Measurements from ENCODE around the gene ARIH1.

Gene ARIH1

GRCh38 chr15:72538931-72539330 lies 64.8 kb downstream of the ARIH1 start:
- H3K4me3 ChIP-seq (ENCODE audit: low read depth, low read length) = no peak overlapping the region
- TF ChIP-seq, protein P1, sequence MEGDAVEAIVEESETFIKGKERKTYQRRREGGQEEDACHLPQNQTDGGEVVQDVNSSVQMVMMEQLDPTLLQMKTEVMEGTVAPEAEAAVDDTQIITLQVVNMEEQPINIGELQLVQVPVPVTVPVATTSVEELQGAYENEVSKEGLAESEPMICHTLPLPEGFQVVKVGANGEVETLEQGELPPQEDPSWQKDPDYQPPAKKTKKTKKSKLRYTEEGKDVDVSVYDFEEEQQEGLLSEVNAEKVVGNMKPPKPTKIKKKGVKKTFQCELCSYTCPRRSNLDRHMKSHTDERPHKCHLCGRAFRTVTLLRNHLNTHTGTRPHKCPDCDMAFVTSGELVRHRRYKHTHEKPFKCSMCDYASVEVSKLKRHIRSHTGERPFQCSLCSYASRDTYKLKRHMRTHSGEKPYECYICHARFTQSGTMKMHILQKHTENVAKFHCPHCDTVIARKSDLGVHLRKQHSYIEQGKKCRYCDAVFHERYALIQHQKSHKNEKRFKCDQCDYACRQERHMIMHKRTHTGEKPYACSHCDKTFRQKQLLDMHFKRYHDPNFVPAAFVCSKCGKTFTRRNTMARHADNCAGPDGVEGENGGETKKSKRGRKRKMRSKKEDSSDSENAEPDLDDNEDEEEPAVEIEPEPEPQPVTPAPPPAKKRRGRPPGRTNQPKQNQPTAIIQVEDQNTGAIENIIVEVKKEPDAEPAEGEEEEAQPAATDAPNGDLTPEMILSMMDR (IDR thresholded peaks at IDR 0.05; ENCODE audit: borderline replicate concordance, insufficient read depth, low read depth, low read length) = no peak

GRCh38 chr15:72540606-72541237 lies 66.6 kb downstream of the ARIH1 start:
- no peak overlapping the region for H3K4me3 ChIP-seq (ENCODE audit: low read depth, low read length)
- TF ChIP-seq, protein P1 (IDR thresholded peaks at IDR 0.05; ENCODE audit: borderline replicate concordance, insufficient read depth, low read depth, low read length) = no peak

DNA sequence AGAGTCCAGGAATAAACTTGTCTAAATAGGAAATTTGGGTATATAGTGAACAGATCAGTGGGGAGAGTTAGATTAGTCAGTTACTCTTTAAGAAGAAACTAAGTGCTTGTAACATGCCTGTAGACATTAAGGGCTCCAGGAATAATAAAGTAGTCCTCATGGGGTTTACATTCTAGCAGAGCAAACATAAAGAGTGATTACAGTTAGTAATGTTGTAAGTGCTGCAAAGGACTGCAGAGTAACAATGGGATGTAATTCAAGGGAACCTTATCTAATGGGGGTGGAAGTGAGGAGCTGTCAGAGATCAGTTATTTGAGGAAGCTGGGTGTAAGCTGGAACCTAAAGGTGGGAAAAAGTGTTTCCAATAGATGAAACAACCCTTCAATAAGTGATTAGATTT lies 67.5 kb downstream of the ARIH1 start:
- H3K4me3 ChIP-seq (ENCODE audit: low read depth, low read length) = no peak overlapping the region
- TF ChIP-seq, protein P1 (IDR thresholded peaks at IDR 0.05; ENCODE audit: borderline replicate concordance, insufficient read depth, low read depth, low read length) = no peak

DNA sequence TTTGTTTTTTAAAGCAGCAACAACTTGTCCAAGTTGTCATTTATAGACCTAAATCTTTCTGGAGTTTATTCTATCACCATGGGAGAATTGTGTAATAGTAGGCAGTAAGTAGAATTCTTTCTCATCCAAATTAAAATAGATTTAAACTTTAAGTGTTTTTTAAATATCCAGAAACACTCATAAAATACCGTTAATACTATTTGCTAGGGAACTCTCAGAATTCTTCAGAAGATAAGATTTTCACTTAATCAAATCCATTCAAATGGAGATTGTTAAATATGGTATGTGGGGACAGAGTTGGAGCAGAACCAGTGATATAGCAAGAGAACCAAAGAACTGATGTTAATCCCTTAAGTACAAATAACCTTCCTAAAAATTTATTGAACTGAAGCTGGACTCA lies 71.0 kb downstream of the ARIH1 start:
- TF ChIP-seq, protein P1 (IDR thresholded peaks at IDR 0.05; ENCODE audit: borderline replicate concordance, insufficient read depth, low read depth, low read length) = no peak

GRCh38 chr15:72554471-72555425 lies 80.6 kb downstream of the ARIH1 start:
- no peak overlapping the region for H3K4me3 ChIP-seq (ENCODE audit: low read depth, low read length)

More for the DNA sequence above, 71.0 kb downstream of the ARIH1 start:
- no peak overlapping the region for H3K4me3 ChIP-seq (ENCODE audit: low read depth, low read length)

DNA sequence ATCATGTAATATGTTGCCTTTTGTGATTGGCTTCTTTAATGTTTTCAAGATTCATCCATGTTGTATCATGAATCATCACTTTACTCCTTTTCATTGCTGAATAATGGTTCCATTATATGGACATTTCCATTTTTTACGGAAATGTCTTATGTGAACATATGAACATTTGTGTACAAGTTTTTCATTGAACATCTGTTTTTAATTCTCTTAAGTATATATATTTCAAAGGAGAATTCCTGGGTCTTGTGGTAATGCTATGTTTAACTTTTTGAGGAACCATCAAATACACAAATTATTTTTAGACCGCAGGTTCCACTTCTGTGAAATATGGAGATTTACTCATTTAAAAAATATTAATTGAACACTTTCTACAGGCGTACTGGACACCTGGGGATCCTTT lies 85.7 kb downstream of the ARIH1 start:
- no peak overlapping the region for H3K4me3 ChIP-seq (ENCODE audit: low read depth, low read length)
- TF ChIP-seq, protein P1 (IDR thresholded peaks at IDR 0.05; ENCODE audit: borderline replicate concordance, insufficient read depth, low read depth, low read length) = no peak

More at GRCh38 chr15:72554471-72555425, 80.6 kb downstream of the ARIH1 start:
- TF ChIP-seq, protein P1 (IDR thresholded peaks at IDR 0.05; ENCODE audit: borderline replicate concordance, insufficient read depth, low read depth, low read length) = no peak
